Measurements from ENCODE around the gene SESN1. TPM values are rescaled to one million over a fixed set of nuclear protein-coding genes. Genes with fewer than 3 reads are reported as not detected.

Gene SESN1
- total RNA-seq, 2 experiments from 2014 or later, result 22.1 to 23.3 TPM

- peak; percentile 97 for DNase-seq
- peak within 1 kb of the TSS; percentile 89 for H3K4me3 Mint-ChIP-seq
- POLR2A ChIA-PET, result interaction anchor here (0.6 to 1.5 kb wide), 6 partner anchors 39 to 346 kb away, joined by 3 to 8 read pairs (median 3); partner anchors contain the start of gene CD164
- peaks cover 36% of the 10 kb centered on the region for H3K4me1 Mint-ChIP-seq (ENCODE audit: low read depth)
- peak; percentile 80 for ATAC-seq
- no peaks in the 10 kb centered on the region for H3K27me3 Mint-ChIP-seq
- CTCF ChIA-PET, result interaction anchor here (1.1 to 2.8 kb wide), 5 partner anchors 11 to 172 kb away, joined by 3 to 18 read pairs (median 5); no protein-coding TSS in a partner anchor
- H3K9me3 Mint-ChIP-seq, result no peaks in the 10 kb centered on the region
- peak within 1 kb of the TSS; percentile 99 for H3K27ac Mint-ChIP-seq
- no peak for TF ChIP-seq CTCF (IDR thresholded peaks at IDR 0.05)
- H3K36me3 Mint-ChIP-seq (ENCODE audit: low read depth), result peaks cover 10% of the 10 kb centered on the region
- intact Hi-C loops (cut with micrococcal nuclease), result loop anchor here (1.0 kb wide), 1 partner anchor 286 kb away; no protein-coding TSS in a partner anchor
Measured at GRCh38 chr6:109095036-109095834, 589 bp upstream of the SESN1 start, which contains the start of gene CEP57L1. TSS of gene CEP57L1 (plus strand) at chr6:109095507. CDS start at chr6:109145222, 49,715 bp downstream.

GRCh38 chr6:109093732-109094415, 772 bp downstream of the SESN1 start:
- POLR2A ChIA-PET, result interaction anchor here (0.7 to 1.8 kb wide), 4 partner anchors 10 to 289 kb away, joined by 3 to 8 read pairs (median 4); partner anchors contain the start of gene CD164
- H3K4me3 Mint-ChIP-seq, result peak overlapping the region; percentile 89

GRCh38 chr6:109092074-109092473, 2.6 kb downstream of the SESN1 start:
- Mint-ChIP-seq H3K4me1 (ENCODE audit: low read depth) (peaks cover 40% of the 10 kb centered on the region), H3K27ac (no peak overlapping the region), H3K36me3 (ENCODE audit: low read depth) (no peaks in the 10 kb centered on the region), H3K4me3 (peak overlapping the region; percentile 89), H3K9me3 (no peaks in the 10 kb centered on the region), H3K27me3 (no peaks in the 10 kb centered on the region)
- DNase-seq (no peak), ATAC-seq (no peak)
- intact Hi-C loops (cut with micrococcal nuclease), result no loop called here
- POLR2A ChIA-PET, result no interaction called here
- TF ChIP-seq CTCF (IDR thresholded peaks at IDR 0.05), result no peak
- CTCF ChIA-PET, result no interaction called here

More at GRCh38 chr6:109093732-109094415, 772 bp downstream of the SESN1 start:
- intact Hi-C loops (cut with micrococcal nuclease), result no loop called here
- TF ChIP-seq CTCF (IDR thresholded peaks at IDR 0.05), result no peak
- peak overlapping the region; percentile 73 for H3K27ac Mint-ChIP-seq
- DNase-seq (no peak), ATAC-seq (no peak)
- H3K27me3 Mint-ChIP-seq, result no peaks in the 10 kb centered on the region
- CTCF ChIA-PET, result interaction anchor here (0.6 to 2.8 kb wide), 12 partner anchors 9 to 552 kb away, joined by 3 to 18 read pairs (median 3); no protein-coding TSS in a partner anchor
- H3K4me1 Mint-ChIP-seq (ENCODE audit: low read depth), result peaks cover 46% of the 10 kb centered on the region
- H3K36me3 Mint-ChIP-seq (ENCODE audit: low read depth), result peaks cover 2% of the 10 kb centered on the region
- no peaks in the 10 kb centered on the region for H3K9me3 Mint-ChIP-seq

GRCh38 chr6:109091314-109092024, 3.2 kb downstream of the SESN1 start:
- DNase-seq (no peak), ATAC-seq (no peak)
- no peaks in the 10 kb centered on the region for H3K27me3 Mint-ChIP-seq
- ChIA-PET POLR2A (no interaction called here), CTCF (no interaction called here)
- H3K9me3 Mint-ChIP-seq, result no peaks in the 10 kb centered on the region
- intact Hi-C loops (cut with micrococcal nuclease), result no loop called here
- no peak for TF ChIP-seq CTCF (IDR thresholded peaks at IDR 0.05)
- peak overlapping the region; percentile 89 for H3K4me3 Mint-ChIP-seq
- H3K36me3 Mint-ChIP-seq (ENCODE audit: low read depth), result no peaks in the 10 kb centered on the region
- H3K27ac Mint-ChIP-seq, result no peak overlapping the region
- peaks cover 36% of the 10 kb centered on the region for H3K4me1 Mint-ChIP-seq (ENCODE audit: low read depth)
